GM18873 (cell line): ENCODE data around the gene PTPRN2.
"Not testable (repeated sequence)": the region's sequence is repeated elsewhere in the genome, so short reads cannot be mapped to it uniquely, and the experiment has no call there.

ENCODE experiments used
- ATAC-seq: cut with Tn5 transposase; IDR thresholded peaks from one replicate; pipeline ENCODE4 v1.9.1; 2021; ENCODE audit warnings: mild to moderate bottlenecking, moderate library complexity, moderate number of reproducible peaks; ENCODE audit not compliant: unreplicated experiment, low FRiP score

The PTPRN2 gene

GRCh38 chr7:157903296-157903695 is 684.3 kb downstream of the PTPRN2 start:
- ATAC-seq = no peak

- ATAC-seq = not testable (repeated sequence)
Measured at GRCh38 chr7:157901816-157902610, 685.6 kb downstream of the PTPRN2 start.

GRCh38 chr7:157901166-157901565 is 686.5 kb downstream of the PTPRN2 start:
- ATAC-seq = no peak

- ATAC-seq = no peak
Measured at GRCh38 chr7:157900556-157900955, 687.1 kb downstream of the PTPRN2 start.

- ATAC-seq = no peak
Measured at GRCh38 chr7:157900011-157900410, 687.6 kb downstream of the PTPRN2 start.

GRCh38 chr7:157898802-157899505 is 688.7 kb downstream of the PTPRN2 start:
- no peak for ATAC-seq

GRCh38 chr7:157898261-157898660 is 689.4 kb downstream of the PTPRN2 start:
- ATAC-seq = no peak

GRCh38 chr7:157897681-157898080 is 689.9 kb downstream of the PTPRN2 start:
- no peak for ATAC-seq

- ATAC-seq = no peak
Measured at GRCh38 chr7:157896774-157897555, 690.7 kb downstream of the PTPRN2 start.

GRCh38 chr7:157896376-157896675 is 691.3 kb downstream of the PTPRN2 start:
- not testable (repeated sequence) for ATAC-seq

- no peak for ATAC-seq
Measured at GRCh38 chr7:157895520-157896375, 691.9 kb downstream of the PTPRN2 start.

- ATAC-seq = not testable (repeated sequence)
Measured at GRCh38 chr7:157895098-157895497, 692.5 kb downstream of the PTPRN2 start.

GRCh38 chr7:157893535-157894044 is 694.0 kb downstream of the PTPRN2 start:
- no peak for ATAC-seq

- no peak for ATAC-seq
Measured at GRCh38 chr7:157892751-157893523, 694.7 kb downstream of the PTPRN2 start.

- ATAC-seq = no peak
Measured at GRCh38 chr7:157890921-157891401, 696.7 kb downstream of the PTPRN2 start.

GRCh38 chr7:157889480-157889879 is 698.1 kb downstream of the PTPRN2 start:
- no peak for ATAC-seq

- ATAC-seq = no peak
Measured at GRCh38 chr7:157888579-157888978, 699.0 kb downstream of the PTPRN2 start.

- ATAC-seq = no peak
Measured at GRCh38 chr7:157887400-157887799, 700.2 kb downstream of the PTPRN2 start.

- no peak for ATAC-seq
Measured at GRCh38 chr7:157886711-157887110, 700.9 kb downstream of the PTPRN2 start.
